Endothelial cell of umbilical vein (primary cell): ENCODE data around the gene ZDHHC11. TPM values are rescaled to one million over a fixed set of nuclear protein-coding genes. Genes with fewer than 3 reads are reported as not detected.

ENCODE experiments used
- BruUV-seq: library from RNA; stranded (reverse); fragments of 400-500 nt; replicated peaks from 2 replicates; lab custom pipeline; 2021; lab: Mats Ljungman, UMichigan
- CTCF ChIA-PET: fragments of 300-600, 350-600 bp; sonication (Branson Sonifier 250); formaldehyde crosslinking; loops from one replicate; lab custom pipeline; 2021; ENCODE audit warnings: antibody characterized with exemption, inconsistent platforms; lab: Charles Lee
- POLR2A ChIA-PET: fragments of 300-600, 350-600 bp; sonication (Branson Sonifier 250); formaldehyde crosslinking; loops from one replicate; lab custom pipeline; 2021; ENCODE audit warnings: antibody characterized with exemption, inconsistent platforms; lab: Charles Lee
- DNase-seq: peaks from one replicate; pipeline ENCODE4 v3.0.0-alpha.2; 2011; ENCODE audit warnings: low read depth, low spot score
- FAIRE-seq: peaks from 2 replicates; lab custom pipeline; 2011; peaks lifted over from hg19 to GRCh38; lab: Jason Lieb, UNC
- H2AFZ ChIP-seq: 2 replicates; pipeline ENCODE4 v1.6.0; 2012; ENCODE audit warnings: low read depth, low read length, control low read depth, inconsistent platforms
- H3K27ac ChIP-seq: 2 replicates; pipeline ENCODE4 v1.5.1; 2011; ENCODE audit warnings: low read depth, mild to moderate bottlenecking, control low read depth, low read length, moderate library complexity; ENCODE audit not compliant: insufficient read depth
- H3K27me3 ChIP-seq, 2 experiments: 2 replicates each; pipeline versions ENCODE4 v1.6.0 to v1.6.1; 2011; ENCODE audit warnings: low read length in 2 of 2, mixed read lengths in 1 of 2; ENCODE audit not compliant: control insufficient read depth in 2 of 2, insufficient read depth in 2 of 2
- H3K36me3 ChIP-seq, 2 experiments: 2 replicates in 1 of 2; 3 replicates in 1 of 2; pipeline ENCODE4 v1.5.1; 2011; ENCODE audit warnings: low read length in 2 of 2, mild to moderate bottlenecking in 1 of 2, moderate library complexity in 1 of 2; ENCODE audit not compliant: control insufficient read depth in 2 of 2, insufficient read depth in 2 of 2; ENCODE audit errors: extremely low read depth in 1 of 2
- H3K4me1 ChIP-seq: 3 replicates; pipeline ENCODE4 v1.5.1; 2011; ENCODE audit warnings: mild to moderate bottlenecking, low read length; ENCODE audit not compliant: control insufficient read depth, insufficient read depth; ENCODE audit errors: extremely low read depth
- H3K4me2 ChIP-seq: 2 replicates; pipeline ENCODE4 v1.6.1; 2011; ENCODE audit warnings: low read length, control low read depth, mixed read lengths; ENCODE audit not compliant: insufficient read depth
- H3K4me3 ChIP-seq, 3 experiments: fragments of 200-600 bp in 1 of 3; sonication (generic), shearing (Covaris generic) in 1 of 3; replicated peaks in 1 of 3; 2 replicates each; pipeline ENCODE4 v1.5.1; 2011 to 2016; ENCODE audit warnings: control low read depth in 3 of 3, low read length in 3 of 3, mild to moderate bottlenecking in 2 of 3, inconsistent platforms in 1 of 3, low read depth in 1 of 3, moderate library complexity in 1 of 3; ENCODE audit not compliant: insufficient read depth in 1 of 3
- H3K79me2 ChIP-seq: 2 replicates; pipeline ENCODE4 v1.6.0; 2012; ENCODE audit warnings: low read length, inconsistent platforms; ENCODE audit not compliant: control insufficient read depth, insufficient read depth
- H3K9ac ChIP-seq: replicated peaks from 2 replicates; pipeline ENCODE3; 2011; ENCODE audit warnings: low read length, control low read depth; ENCODE audit not compliant: insufficient read depth; ENCODE audit errors: extremely low read depth
- H3K9me1 ChIP-seq: replicated peaks from 3 replicates; pipeline ENCODE4 v1.6.0; 2011; ENCODE audit warnings: mild to moderate bottlenecking, low read length; ENCODE audit not compliant: control insufficient read depth, insufficient read depth; ENCODE audit errors: extremely low read depth
- H3K9me3 ChIP-seq: replicated peaks from 2 replicates; pipeline ENCODE4 v1.5.1; 2012; ENCODE audit warnings: low read length, inconsistent platforms; ENCODE audit not compliant: control insufficient read depth, insufficient read depth
- H4K20me1 ChIP-seq: replicated peaks from 2 replicates; pipeline ENCODE3; 2011; ENCODE audit warnings: mild to moderate bottlenecking, low read length; ENCODE audit not compliant: control insufficient read depth, insufficient read depth; ENCODE audit errors: extremely low read depth
- EZH2 ChIP-seq: IDR thresholded peaks from 2 replicates; pipeline ENCODE4 v1.6.1; 2012; ENCODE audit warnings: borderline replicate concordance, low read depth, mild to moderate bottlenecking, moderate library complexity, low read length, inconsistent platforms; ENCODE audit not compliant: severe bottlenecking
- FOS ChIP-seq: IDR thresholded peaks from 2 replicates; pipeline ENCODE4 v1.6.1; 2011; ENCODE audit warnings: mild to moderate bottlenecking, low read length, moderate library complexity, borderline replicate concordance; ENCODE audit not compliant: insufficient read depth
- GATA2 ChIP-seq: IDR thresholded peaks from 2 replicates; pipeline ENCODE4 v1.7.0; 2011; ENCODE audit warnings: low read depth, mild to moderate bottlenecking, moderate library complexity, mixed read lengths, low read length; ENCODE audit not compliant: insufficient read length, insufficient read depth
- JUN ChIP-seq: IDR thresholded peaks from 2 replicates; pipeline ENCODE4 v1.6.1; 2011; ENCODE audit warnings: borderline replicate concordance, low read depth; ENCODE audit not compliant: insufficient read length, insufficient read depth
- MYC ChIP-seq: IDR thresholded peaks from one replicate; pipeline ENCODE4 v1.6.1; 2011; ENCODE audit warnings: mild to moderate bottlenecking, low read depth, low read length
- POLR2A ChIP-seq: IDR thresholded peaks from 2 replicates; pipeline ENCODE4 v1.6.1; 2012; ENCODE audit warnings: low read depth, mild to moderate bottlenecking, control low read depth, low read length
- POLR2AphosphoS5 ChIP-seq: IDR thresholded peaks from 2 replicates; pipeline ENCODE4 v1.6.1; 2012; ENCODE audit warnings: low read depth, mild to moderate bottlenecking, control low read depth, low read length, moderate library complexity; ENCODE audit not compliant: insufficient read depth
- dilution Hi-C: fragments of 300-500 bp; cut with MboI; formaldehyde crosslinking; loops from one replicate; pipeline ENCODE4 v1.15.0; 2019; ENCODE audit warnings: low sequenced_read_pairs; ENCODE audit not compliant: extremely low pct_ligation_motif_present
- intact Hi-C: fragments of 100-400 bp; cut with micrococcal nuclease; formaldehyde crosslinking; loops from one replicate; pipeline ENCODE4 v1.10.0; 2022
- polyA plus RNA-seq, 4 experiments: library from polyadenylated mRNA; depleted of rRNA in 3 of 4; stranded (reverse) in 3 of 4; unstranded in 1 of 4; fragments of >200 nt; gene quantifications; 2 replicates each; pipeline versions ENCODE4 v1.2.1 to v1.2.3, GENCODE V29; 2011 to 2012; ENCODE audit warnings: missing spikeins in 1 of 4
- total RNA-seq: library from RNA; stranded (reverse); gene quantifications from 2 replicates; pipeline ENCODE4 v1.2.3, GENCODE V29; 2021
- TF ChIP-seq, protein P1 (sequence below): IDR thresholded peaks from 2 replicates; pipeline ENCODE4 v1.6.1; 2011; ENCODE audit not compliant: insufficient read depth, insufficient read length
- TF ChIP-seq, protein P2 (sequence below), 2 donors: IDR thresholded peaks; 1 replicate in 1 of 2; 2 replicates in 1 of 2; pipeline ENCODE4 v1.5.1; 2011; ENCODE audit warnings: low read length in 2 of 2, mild to moderate bottlenecking in 2 of 2, moderate library complexity in 2 of 2, control low read depth in 1 of 2, inconsistent platforms in 1 of 2, low read depth in 1 of 2; ENCODE audit not compliant: insufficient read depth in 1 of 2; ENCODE audit errors: extremely low read depth in 1 of 2

Gene ZDHHC11
- total and polyA plus RNA-seq, 2 donors (not counting 3 experiments of a cell fraction or from before 2014, with no cell fraction given) = 0.35 to 4.4 TPM

DNA sequence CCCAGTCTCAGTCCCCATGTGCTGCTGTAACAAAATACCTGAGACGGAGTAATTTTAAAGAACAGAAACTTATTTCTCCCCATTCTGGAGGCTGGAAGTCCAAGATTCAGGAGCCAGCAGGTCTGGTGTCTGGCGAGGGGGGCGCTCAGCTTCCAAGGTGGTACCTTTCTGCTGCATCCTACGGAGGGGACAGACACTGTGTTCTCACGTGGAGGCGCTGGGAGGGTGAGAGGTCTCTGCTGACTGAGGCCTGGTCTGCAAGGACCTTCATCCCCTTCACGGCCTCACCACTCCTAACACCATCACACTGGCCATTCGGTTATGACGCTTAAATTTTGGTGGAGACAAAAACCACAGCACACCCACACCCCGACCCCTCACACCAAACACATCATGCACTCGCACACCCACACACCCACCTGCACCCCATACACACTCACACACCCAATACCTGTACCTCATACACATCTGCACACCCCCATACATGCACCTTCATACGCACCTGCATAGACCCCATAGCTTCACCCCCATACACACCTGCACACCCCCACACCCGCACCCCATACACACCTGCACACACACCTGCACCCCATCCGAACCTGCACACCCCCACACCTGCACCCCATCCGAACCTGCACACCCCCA, 9.8 kb upstream of the ZDHHC11 start:
- Histone ChIP-seq H3K36me3 (peaks cover 0 to 22% of the 10 kb centered on the region in 2 experiments), H3K4me1 (no peaks in the 10 kb centered on the region), H3K9me3 (no peaks in the 10 kb centered on the region), H3K4me2 (no peak overlapping the region), H3K9ac (no peak overlapping the region), H3K27me3 (no peaks in the 10 kb centered on the region), H3K9me1 (no peaks in the 10 kb centered on the region), H3K79me2 (no peaks in the 10 kb centered on the region), H2AFZ (no peak overlapping the region), H3K27ac (no peak overlapping the region), H3K4me3 (no peak overlapping the region), H4K20me1 (no peaks in the 10 kb centered on the region)
- ChIA-PET POLR2A (no interaction called here), CTCF (no interaction called here)
- TF ChIP-seq POLR2AphosphoS5 (no peak), MYC (no peak)
- TF ChIP-seq, protein P1, sequence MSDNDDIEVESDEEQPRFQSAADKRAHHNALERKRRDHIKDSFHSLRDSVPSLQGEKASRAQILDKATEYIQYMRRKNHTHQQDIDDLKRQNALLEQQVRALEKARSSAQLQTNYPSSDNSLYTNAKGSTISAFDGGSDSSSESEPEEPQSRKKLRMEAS = no peak
- dilution Hi-C loops (no loop called here), intact Hi-C loops (no loop called here)
- FAIRE-seq (no peak), DNase-seq (no peak)
- BruUV-seq = no TSS peak

GRCh38 chr5:859798-860296, 9.1 kb upstream of the ZDHHC11 start:
- H3K9ac ChIP-seq = no peak overlapping the region
- FAIRE-seq (no peak), DNase-seq (no peak)
- no peaks in the 10 kb centered on the region for H4K20me1 ChIP-seq
- dilution Hi-C loops = no loop called here
- TF ChIP-seq JUN (no peak), FOS (no peak), MYC (no peak), POLR2AphosphoS5 (no peak), GATA2 (no peak), POLR2A (no peak), EZH2 (no peak)
- TF ChIP-seq, protein P1 = no peak
- TF ChIP-seq, protein P2, sequence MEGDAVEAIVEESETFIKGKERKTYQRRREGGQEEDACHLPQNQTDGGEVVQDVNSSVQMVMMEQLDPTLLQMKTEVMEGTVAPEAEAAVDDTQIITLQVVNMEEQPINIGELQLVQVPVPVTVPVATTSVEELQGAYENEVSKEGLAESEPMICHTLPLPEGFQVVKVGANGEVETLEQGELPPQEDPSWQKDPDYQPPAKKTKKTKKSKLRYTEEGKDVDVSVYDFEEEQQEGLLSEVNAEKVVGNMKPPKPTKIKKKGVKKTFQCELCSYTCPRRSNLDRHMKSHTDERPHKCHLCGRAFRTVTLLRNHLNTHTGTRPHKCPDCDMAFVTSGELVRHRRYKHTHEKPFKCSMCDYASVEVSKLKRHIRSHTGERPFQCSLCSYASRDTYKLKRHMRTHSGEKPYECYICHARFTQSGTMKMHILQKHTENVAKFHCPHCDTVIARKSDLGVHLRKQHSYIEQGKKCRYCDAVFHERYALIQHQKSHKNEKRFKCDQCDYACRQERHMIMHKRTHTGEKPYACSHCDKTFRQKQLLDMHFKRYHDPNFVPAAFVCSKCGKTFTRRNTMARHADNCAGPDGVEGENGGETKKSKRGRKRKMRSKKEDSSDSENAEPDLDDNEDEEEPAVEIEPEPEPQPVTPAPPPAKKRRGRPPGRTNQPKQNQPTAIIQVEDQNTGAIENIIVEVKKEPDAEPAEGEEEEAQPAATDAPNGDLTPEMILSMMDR (IDR thresholded peaks at IDR 0.05; ENCODE audit: extremely low read depth in 1 of 2, insufficient read depth in 1 of 2, low read depth in 1 of 2, low read length in 2 of 2) = no peak
- H3K9me3 ChIP-seq = no peaks in the 10 kb centered on the region
- no peak overlapping the region for H3K27ac ChIP-seq
- no peaks in the 10 kb centered on the region for H3K4me1 ChIP-seq
- no peak overlapping the region for H3K4me3 ChIP-seq
- no peak overlapping the region for H2AFZ ChIP-seq
- H3K27me3 ChIP-seq = no peaks in the 10 kb centered on the region
- peaks cover 0 to 16% of the 10 kb centered on the region in 2 experiments for H3K36me3 ChIP-seq
- H3K4me2 ChIP-seq = no peak overlapping the region
- CTCF ChIA-PET = no interaction called here
- no peaks in the 10 kb centered on the region for H3K9me1 ChIP-seq
- intact Hi-C loops = no loop called here
- POLR2A ChIA-PET = no interaction called here
- no peaks in the 10 kb centered on the region for H3K79me2 ChIP-seq
- no TSS peak for BruUV-seq
